Upper lobe of right lung (tissue), 1 donor: ENCODE measurements around the gene VASN. TPM values are rescaled to one million over a fixed set of nuclear protein-coding genes. Genes with fewer than 3 reads are reported as not detected.
A peak's percentile ranks its signal among the peaks of the same experiment; 100 is the strongest.

Source experiments
- ATAC-seq: fragments of 200-7000 bp; cut with Tn5 transposase; one replicate; pipeline ENCODE4 v1.9.1; 2020; ENCODE audit warnings: mild to moderate bottlenecking, moderate library complexity
- DNase-seq: peaks from one replicate; pipeline ENCODE4 v3.0.0-alpha.2; 2020
- H3K27ac ChIP-seq: fragments of 200-600 bp; one replicate; pipeline ENCODE4 v1.8.0; 2022
- H3K27me3 ChIP-seq: fragments of 200-600 bp; one replicate; pipeline ENCODE4 v1.8.0; 2022; ENCODE audit warnings: mild to moderate bottlenecking
- H3K36me3 ChIP-seq: fragments of 200-600 bp; one replicate; pipeline ENCODE4 v1.8.0; 2022
- H3K4me1 ChIP-seq: fragments of 200-600 bp; one replicate; pipeline ENCODE4 v1.8.0; 2022
- H3K4me3 ChIP-seq: fragments of 200-600 bp; one replicate; pipeline ENCODE4 v1.8.0; 2022; ENCODE audit warnings: mild to moderate bottlenecking
- H3K9me3 ChIP-seq: fragments of 200-600 bp; one replicate; pipeline ENCODE4 v1.8.0; 2022
- intact Hi-C: fragments of 100-400 bp; cut with DNase I; formaldehyde crosslinking; loops from one replicate; pipeline ENCODE4 v1.11.0; 2022
- total RNA-seq: library from RNA; stranded (reverse); fragmentation: NEBNext Ultra II Directional; extraction: Animal tissue kit (Norgen Biotek cat#: 25700); gene quantifications from one replicate; pipeline ENCODE4 v1.2.1, GENCODE V29; 2021
- TF ChIP-seq, protein P1 (sequence below): fragments of 200-600 bp; IDR thresholded peaks from one replicate; pipeline ENCODE4 v1.8.0; 2022; ENCODE audit warnings: antibody characterized with exemption
- donor health status: DM: no; HTN: yes; CAD: no; lungs with severe emphysema.

The VASN gene
- total RNA-seq, 1 donor from 2014 or later, result 20.3 TPM

DNA sequence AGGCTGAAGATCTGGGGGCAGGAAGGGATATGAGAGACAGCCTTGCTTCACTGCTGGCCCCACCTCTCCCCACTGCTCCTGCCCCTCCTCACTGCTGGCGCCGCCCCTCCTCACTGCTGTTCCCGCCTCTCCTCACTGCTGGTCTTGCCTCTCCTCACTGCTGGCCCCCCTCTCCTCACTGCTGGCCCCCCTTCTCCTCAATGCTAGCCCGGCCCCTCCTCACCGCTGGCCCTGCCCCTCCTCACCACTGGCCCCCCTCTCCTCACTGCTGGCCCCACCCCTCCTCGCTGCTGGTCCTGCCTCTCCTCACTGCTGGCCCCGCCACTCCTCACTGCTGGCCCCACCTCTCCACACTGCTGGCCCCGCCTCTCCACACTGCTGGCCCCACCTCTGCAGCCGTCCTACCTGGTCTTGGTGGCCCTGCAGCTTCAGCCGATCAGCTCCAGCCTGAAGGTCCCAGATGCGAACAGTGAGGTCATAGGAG lies 11.1 kb upstream of the VASN start:
- ATAC-seq (peak; percentile 43), DNase-seq (no peak)
- H3K27me3 ChIP-seq, result no peaks in the 10 kb centered on the region
- H3K36me3 ChIP-seq, result peaks cover 51% of the 10 kb centered on the region
- no peaks in the 10 kb centered on the region for H3K4me1 ChIP-seq
- no peak overlapping the region for H3K27ac ChIP-seq
- TF ChIP-seq, protein P1, sequence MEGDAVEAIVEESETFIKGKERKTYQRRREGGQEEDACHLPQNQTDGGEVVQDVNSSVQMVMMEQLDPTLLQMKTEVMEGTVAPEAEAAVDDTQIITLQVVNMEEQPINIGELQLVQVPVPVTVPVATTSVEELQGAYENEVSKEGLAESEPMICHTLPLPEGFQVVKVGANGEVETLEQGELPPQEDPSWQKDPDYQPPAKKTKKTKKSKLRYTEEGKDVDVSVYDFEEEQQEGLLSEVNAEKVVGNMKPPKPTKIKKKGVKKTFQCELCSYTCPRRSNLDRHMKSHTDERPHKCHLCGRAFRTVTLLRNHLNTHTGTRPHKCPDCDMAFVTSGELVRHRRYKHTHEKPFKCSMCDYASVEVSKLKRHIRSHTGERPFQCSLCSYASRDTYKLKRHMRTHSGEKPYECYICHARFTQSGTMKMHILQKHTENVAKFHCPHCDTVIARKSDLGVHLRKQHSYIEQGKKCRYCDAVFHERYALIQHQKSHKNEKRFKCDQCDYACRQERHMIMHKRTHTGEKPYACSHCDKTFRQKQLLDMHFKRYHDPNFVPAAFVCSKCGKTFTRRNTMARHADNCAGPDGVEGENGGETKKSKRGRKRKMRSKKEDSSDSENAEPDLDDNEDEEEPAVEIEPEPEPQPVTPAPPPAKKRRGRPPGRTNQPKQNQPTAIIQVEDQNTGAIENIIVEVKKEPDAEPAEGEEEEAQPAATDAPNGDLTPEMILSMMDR, result no peak
- intact Hi-C loops, result no loop called here
- H3K4me3 ChIP-seq, result no peak overlapping the region
- no peaks in the 10 kb centered on the region for H3K9me3 ChIP-seq

DNA sequence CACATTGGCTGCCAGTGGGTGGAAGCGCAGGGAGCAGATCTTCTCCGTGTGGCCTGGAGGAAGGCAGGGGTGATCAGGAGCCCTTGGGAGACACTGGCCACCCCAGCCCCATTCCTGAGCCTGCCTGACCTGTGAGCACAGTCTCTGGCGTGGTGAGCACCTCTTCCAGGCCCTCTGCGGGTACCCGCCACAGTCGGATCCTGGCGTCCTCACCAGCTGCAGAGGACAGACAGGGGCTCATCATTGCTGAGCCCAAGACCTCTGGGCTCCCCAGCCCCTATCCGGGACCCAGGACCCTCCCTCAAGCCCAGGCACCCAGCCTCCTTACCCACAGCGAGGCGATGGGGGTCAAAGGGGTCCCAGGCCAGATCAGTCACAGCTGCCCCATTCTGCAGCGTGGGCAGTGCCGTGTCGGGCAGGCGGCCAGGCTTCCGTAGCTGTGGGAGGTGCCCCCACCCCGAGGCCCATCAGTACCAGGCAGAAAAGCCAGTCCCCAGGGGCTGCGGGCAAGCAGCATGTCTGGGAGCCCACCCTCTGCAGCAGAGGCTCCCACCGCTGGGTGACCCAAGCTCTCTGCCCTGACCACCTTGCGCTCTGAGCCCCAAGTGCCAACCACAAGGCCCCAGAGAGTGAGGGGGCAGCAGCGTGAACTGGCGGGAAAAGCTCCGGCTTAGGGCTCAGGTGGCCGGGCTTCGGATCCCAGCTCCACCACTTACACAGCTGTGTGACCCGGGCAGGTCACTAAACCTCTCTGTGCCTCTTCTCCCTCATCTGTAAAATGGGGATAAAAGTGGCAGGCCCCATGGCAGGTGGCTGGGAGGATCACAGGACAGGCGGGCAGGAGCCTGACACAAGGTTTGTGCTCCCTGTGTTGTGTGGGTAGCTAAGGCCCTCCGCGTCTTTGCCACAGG lies 10.4 kb upstream of the VASN start:
- intact Hi-C loops, result no loop called here
- TF ChIP-seq, protein P1, result no peak
- no peaks in the 10 kb centered on the region for H3K4me1 ChIP-seq
- peaks cover 51% of the 10 kb centered on the region for H3K36me3 ChIP-seq
- H3K4me3 ChIP-seq, result no peak overlapping the region
- no peak overlapping the region for H3K27ac ChIP-seq
- no peak for DNase-seq
- no peak for ATAC-seq
- no peaks in the 10 kb centered on the region for H3K27me3 ChIP-seq
- no peaks in the 10 kb centered on the region for H3K9me3 ChIP-seq

DNA sequence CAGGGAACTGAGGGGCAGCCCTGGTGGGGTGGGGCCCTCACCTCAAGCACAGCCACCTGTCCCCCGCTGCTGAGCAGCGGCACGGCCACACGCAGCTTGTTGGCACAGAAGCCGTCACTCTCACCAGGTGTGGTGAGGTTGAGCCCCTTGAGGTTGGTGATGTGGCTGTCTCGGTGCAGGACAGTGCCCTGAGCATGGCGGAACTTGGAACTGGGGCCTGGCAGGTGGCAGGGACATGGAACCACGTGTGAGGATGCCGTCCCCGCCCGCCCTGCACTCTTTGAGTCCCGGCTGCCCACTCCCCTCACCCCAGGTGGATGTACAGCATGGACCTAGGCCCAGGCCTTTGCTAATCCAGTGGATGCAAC lies 9.7 kb upstream of the VASN start:
- Histone ChIP-seq H3K4me1 (no peaks in the 10 kb centered on the region), H3K27me3 (no peaks in the 10 kb centered on the region), H3K9me3 (no peaks in the 10 kb centered on the region), H3K27ac (no peak overlapping the region), H3K4me3 (no peak overlapping the region), H3K36me3 (peaks cover 44% of the 10 kb centered on the region)
- TF ChIP-seq, protein P1, result no peak
- ATAC-seq (no peak), DNase-seq (no peak)
- intact Hi-C loops, result no loop called here

DNA sequence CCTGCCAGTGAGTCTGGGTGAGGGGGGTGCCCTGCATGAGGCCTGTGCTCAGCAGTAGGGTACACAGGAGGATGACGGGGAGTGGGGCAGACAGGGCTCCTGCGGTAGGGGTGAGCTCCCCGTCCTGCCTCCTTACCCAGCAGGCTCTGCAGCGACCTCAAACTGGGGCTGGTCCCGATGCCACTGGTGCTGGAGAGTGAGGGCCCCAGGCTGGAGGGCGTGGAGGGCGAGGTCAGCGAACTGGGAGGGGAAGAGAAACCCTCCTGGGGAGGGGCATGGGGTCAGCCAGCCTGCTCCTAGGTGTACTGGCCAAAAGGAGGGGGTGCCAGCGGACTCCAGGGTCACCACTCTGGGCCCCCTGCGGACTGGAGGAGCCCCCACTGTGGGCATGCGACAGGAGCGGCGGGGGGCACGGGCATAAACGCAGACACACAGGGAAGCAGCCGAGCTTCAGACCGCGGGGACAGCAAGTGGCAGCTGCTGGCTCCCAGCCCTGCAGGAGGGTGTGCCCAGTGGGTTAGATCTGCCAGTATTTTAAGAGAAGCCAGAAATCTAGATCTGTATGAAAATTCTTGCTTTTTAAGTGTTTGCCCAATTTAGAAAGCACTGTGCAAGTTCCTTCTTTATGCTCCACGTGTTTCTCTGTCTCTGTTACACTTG lies 9.0 kb upstream of the VASN start:
- intact Hi-C loops, result no loop called here

DNA sequence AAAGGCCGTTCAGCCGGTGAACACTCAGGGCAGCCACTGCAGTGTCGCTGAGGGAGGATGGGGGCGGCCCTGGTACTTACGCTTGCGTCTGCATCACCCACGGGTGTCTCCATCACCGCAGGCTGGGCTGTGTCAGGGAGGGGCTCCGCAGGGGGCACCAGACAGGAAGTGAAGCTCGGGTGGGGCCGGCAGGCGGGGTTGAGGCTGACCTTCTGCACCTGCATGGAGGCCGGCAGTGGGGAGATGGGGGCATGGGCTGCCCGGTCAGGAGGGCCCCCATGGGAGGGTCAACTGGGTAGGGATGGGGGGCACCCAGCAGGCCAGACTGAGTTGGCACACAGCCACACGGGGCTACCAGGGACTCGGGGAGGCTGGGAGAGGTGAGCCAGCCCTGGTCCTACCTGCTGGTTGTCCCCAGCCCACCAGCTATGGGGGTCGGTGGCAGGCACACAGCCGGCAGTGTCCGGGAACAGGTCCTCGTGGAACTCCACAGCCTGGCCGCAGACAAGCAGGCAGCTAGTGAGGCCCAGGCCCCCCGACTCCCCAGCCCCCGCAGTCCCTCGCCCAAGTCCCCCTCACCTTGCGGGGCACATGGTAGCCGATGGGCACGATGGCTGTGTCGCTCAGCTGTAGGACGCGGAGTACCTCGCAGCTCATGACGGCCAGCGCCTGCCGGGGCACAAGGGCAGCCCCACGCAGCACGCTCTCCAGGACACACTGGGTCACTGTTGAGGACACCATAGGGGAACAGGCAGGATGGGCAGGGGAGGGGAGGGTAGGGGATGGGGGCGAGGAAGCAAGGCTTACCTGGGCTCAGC lies 7.2 kb upstream of the VASN start:
- no peak for DNase-seq
- Histone ChIP-seq H3K9me3 (no peaks in the 10 kb centered on the region), H3K27me3 (no peaks in the 10 kb centered on the region), H3K27ac (no peak overlapping the region), H3K36me3 (peaks cover 44% of the 10 kb centered on the region), H3K4me3 (no peak overlapping the region), H3K4me1 (peaks cover 8% of the 10 kb centered on the region)
- ATAC-seq, result no peak
- intact Hi-C loops, result no loop called here
- TF ChIP-seq, protein P1, result no peak

More for the DNA sequence above, 9.0 kb upstream of the VASN start:
- Histone ChIP-seq H3K27me3 (no peaks in the 10 kb centered on the region), H3K4me1 (no peaks in the 10 kb centered on the region), H3K4me3 (no peak overlapping the region), H3K36me3 (peaks cover 44% of the 10 kb centered on the region), H3K9me3 (no peaks in the 10 kb centered on the region), H3K27ac (no peak overlapping the region)
- TF ChIP-seq, protein P1, result no peak
- no peak for ATAC-seq
- DNase-seq, result no peak
